Skeletal muscle tissue (tissue), 4 donors: ENCODE results near the gene POM121C. TPM values are rescaled to one million over a fixed set of nuclear protein-coding genes. Genes with fewer than 3 reads are reported as not detected.
"Not testable (repeated sequence)": the region's sequence is repeated elsewhere in the genome, so short reads cannot be mapped to it uniquely, and the experiment has no call there.

Experiments
- H3K27ac ChIP-seq: one replicate; pipeline ENCODE4 v1.7.0; 2013; ENCODE audit warnings: mild to moderate bottlenecking, low read depth, low read length, inconsistent platforms
- H3K27me3 ChIP-seq, 3 donors: one replicate each; pipeline ENCODE4 v1.7.0; 2013; ENCODE audit warnings: low read length in 3 of 3; ENCODE audit not compliant: control insufficient read depth in 3 of 3, insufficient read depth in 3 of 3
- H3K36me3 ChIP-seq, 3 donors: one replicate each; pipeline ENCODE4 v1.7.0; 2013; ENCODE audit warnings: low read length in 3 of 3; ENCODE audit not compliant: control insufficient read depth in 3 of 3, insufficient read depth in 3 of 3
- H3K4me1 ChIP-seq, 3 donors: one replicate each; pipeline ENCODE4 v1.7.0; 2013; ENCODE audit warnings: low read length in 3 of 3, mild to moderate bottlenecking in 3 of 3; ENCODE audit not compliant: control insufficient read depth in 3 of 3, insufficient read depth in 3 of 3
- H3K4me3 ChIP-seq, 3 donors: one replicate each; pipeline ENCODE4 v1.7.0; 2013; ENCODE audit warnings: low read length in 3 of 3
- H3K9ac ChIP-seq, 3 donors: one replicate each; pipeline ENCODE4 v1.7.0; 2013; ENCODE audit warnings: low read length in 3 of 3, mild to moderate bottlenecking in 3 of 3, moderate library complexity in 2 of 3, low read depth in 1 of 3
- H3K9me3 ChIP-seq, 3 donors: one replicate each; pipeline ENCODE4 v1.7.0; 2013; ENCODE audit warnings: low read length in 3 of 3; ENCODE audit not compliant: control insufficient read depth in 3 of 3
- total RNA-seq: library from RNA; depleted of rRNA; stranded (reverse); fragments of >200 nt; gene quantifications from one replicate; pipeline ENCODE4 v1.2.3, GENCODE V29; 2014
- donor health status: Osteomylitis.

The POM121C gene
- 9.4 TPM for total RNA-seq

DNA sequence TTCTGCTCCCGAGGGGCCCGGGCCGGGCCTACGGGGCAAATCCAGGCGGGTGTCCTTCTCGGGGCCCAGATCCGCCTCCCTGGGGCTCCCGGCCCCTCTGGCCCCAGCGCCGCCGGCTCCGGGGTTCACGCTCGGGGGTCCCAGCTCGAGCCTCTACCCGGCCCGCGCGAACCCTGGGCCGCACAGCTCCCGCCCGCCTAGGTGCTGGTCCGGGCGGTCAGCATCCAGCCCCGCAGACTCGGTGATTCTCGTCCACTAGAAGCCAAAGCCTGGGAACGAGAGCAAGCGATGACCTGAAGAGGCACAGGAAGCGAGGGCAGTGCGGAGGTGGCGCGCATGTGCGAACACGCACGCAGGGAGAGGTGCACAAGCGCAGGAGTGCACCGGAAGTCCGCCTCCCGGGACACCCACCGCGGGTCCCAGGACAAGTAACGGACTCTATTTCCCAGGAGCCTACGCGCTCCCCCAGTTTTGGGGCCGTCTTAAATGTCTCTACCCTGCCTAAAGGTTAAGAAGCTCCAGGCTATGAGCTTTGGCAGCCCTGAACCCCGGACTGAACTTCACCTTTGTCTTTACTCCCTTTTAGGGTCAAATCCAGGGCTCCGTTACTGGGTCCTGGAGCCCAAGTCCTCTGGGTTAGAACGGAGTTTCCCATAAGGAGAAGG is at the start of gene POM121C:
POM121C (minus strand) TSS at position 321 of the 665 bp plus-strand sequence. CDS start 44,803 bp downstream, outside the sequence.
- H3K9ac ChIP-seq, result peak within 1 kb of the TSS; percentile 72 to 90 (median 83)
- not testable (repeated sequence) for H3K4me1 ChIP-seq, H3K9me3 ChIP-seq, H3K27me3 ChIP-seq, H3K36me3 ChIP-seq
- H3K27ac ChIP-seq, result peak within 1 kb of the TSS; percentile 89
- peak within 1 kb of the TSS; percentile 76 to 80 (median 78) for H3K4me3 ChIP-seq

DNA sequence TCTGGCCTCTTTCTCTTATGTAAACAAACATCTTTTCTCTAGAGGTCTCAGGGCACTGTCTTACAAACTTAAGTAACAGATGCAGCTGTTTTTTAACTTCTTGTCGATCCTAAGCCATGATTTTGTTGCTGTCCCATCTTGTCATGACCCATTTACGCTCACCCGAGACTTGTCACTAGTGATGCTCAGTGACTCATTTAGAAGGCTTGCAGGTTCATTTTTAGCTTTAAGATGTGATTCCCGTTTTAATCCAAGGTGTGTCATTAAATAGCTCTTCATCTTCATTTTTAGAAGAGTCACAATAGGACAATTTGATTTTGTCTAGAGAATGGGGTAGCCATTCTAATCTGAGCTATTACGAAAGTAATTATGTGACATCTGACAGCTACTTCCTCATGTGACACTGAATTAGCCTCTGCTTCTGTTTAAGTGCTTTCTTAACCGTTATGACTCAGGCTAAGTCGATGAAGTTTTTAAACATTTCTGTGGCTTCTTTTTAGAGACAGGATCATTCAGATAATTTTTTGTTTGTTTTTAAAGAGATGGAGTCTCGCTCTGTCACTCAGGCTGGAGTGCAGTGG is 48.7 kb upstream of the POM121C start:
- Histone ChIP-seq H3K36me3 (peaks cover 11 to 30% (median 14%) of the 10 kb centered on the region in 3 donors), H3K4me3 (no peak overlapping the region), H3K27me3 (no peaks in the 10 kb centered on the region), H3K4me1 (peaks cover 2 to 8% (median 5%) of the 10 kb centered on the region in 3 donors), H3K9me3 (no peaks in the 10 kb centered on the region), H3K9ac (no peak overlapping the region), H3K27ac (no peak overlapping the region)

- Histone ChIP-seq H3K9ac (no peak overlapping the region), H3K27me3 (no peaks in the 10 kb centered on the region), H3K4me3 (no peak overlapping the region), H3K4me1 (peaks cover 2 to 8% (median 5%) of the 10 kb centered on the region in 3 donors), H3K36me3 (peaks cover 10 to 24% (median 11%) of the 10 kb centered on the region in 3 donors), H3K9me3 (no peaks in the 10 kb centered on the region), H3K27ac (no peak overlapping the region)
Observed at GRCh38 chr7:75533926-75534325, 47.8 kb upstream of the POM121C start.

DNA sequence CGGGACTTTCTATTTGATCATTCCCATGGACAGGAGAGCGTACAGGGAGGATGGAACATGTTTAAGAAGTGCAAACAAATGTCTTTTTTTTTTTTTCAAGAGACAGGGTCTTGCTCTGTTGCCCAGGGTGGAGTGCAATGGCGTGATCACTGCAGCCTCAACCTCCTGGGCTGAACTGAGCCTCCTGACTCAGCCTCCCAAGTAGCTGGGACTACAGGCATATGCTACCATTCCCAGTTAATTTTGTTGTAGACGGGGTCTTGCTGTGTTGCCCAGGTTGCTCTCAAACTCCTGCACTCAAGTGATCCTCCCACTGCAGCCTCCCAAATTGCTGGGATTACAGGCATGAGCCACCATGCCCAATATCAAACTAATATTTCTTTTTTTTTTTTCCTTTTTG is 46.5 kb upstream of the POM121C start:
- Histone ChIP-seq H3K4me3 (no peak overlapping the region), H3K4me1 (peaks cover 2 to 10% (median 5%) of the 10 kb centered on the region in 3 donors), H3K27me3 (no peaks in the 10 kb centered on the region), H3K27ac (no peak overlapping the region), H3K9ac (no peak overlapping the region), H3K36me3 (peaks cover 5 to 15% (median 8%) of the 10 kb centered on the region in 3 donors), H3K9me3 (no peaks in the 10 kb centered on the region)

- peak overlapping the region; percentile 63 for H3K27ac ChIP-seq
Observed at GRCh38 chr7:75531359-75531821, 45.3 kb upstream of the POM121C start.

GRCh38 chr7:75527224-75527722 is 41.2 kb upstream of the POM121C start:
- H3K27me3 ChIP-seq, H3K9me3 ChIP-seq: not testable (repeated sequence)
- Histone ChIP-seq H3K9ac (peak overlapping the region; percentile 79 to 89 (median 87)), H3K4me1 (peaks cover 15 to 24% (median 22%) of the 10 kb centered on the region in 3 donors), H3K36me3 (peaks cover 6 to 14% (median 10%) of the 10 kb centered on the region in 3 donors), H3K4me3 (peak overlapping the region; percentile 87 to 88 (median 87)), H3K27ac (peak overlapping the region; percentile 83)

More at GRCh38 chr7:75531359-75531821, 45.3 kb upstream of the POM121C start:
- Histone ChIP-seq H3K4me3 (peak overlapping the region in 1 of 3 donors; percentile 29), H3K36me3 (peaks cover 0 to 5% (median 0%) of the 10 kb centered on the region in 3 donors), H3K9me3 (no peaks in the 10 kb centered on the region), H3K27me3 (no peaks in the 10 kb centered on the region), H3K4me1 (peaks cover 10 to 20% (median 14%) of the 10 kb centered on the region in 3 donors), H3K9ac (peak overlapping the region in 1 of 3 donors; percentile 54)

DNA sequence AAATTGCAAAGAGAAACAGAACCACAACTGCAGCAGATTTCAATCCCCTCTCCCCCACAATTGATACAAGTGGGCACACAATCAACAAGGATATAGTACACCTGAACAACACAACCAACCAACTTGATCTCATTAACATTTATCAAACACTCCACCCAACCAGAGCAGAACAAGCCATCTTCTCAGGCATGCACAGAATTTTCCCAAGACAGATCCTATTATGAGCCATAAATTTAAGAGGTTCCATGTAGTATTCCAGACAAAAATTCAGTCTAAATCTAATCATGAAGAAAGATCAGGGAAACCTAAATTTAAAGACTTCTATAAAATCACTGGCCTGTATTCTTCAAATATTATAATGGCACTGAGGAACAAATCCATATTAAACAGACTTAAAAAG is 35.6 kb upstream of the POM121C start:
- H3K4me3 ChIP-seq, H3K9ac ChIP-seq, H3K27me3 ChIP-seq, H3K27ac ChIP-seq, H3K9me3 ChIP-seq: not testable (repeated sequence)
- Histone ChIP-seq H3K4me1 (peaks cover 8 to 11% (median 9%) of the 10 kb centered on the region in 3 donors), H3K36me3 (peaks cover 6 to 14% (median 10%) of the 10 kb centered on the region in 3 donors)

GRCh38 chr7:75518842-75519241 is 32.7 kb upstream of the POM121C start:
- not testable (repeated sequence) for H3K9me3 ChIP-seq, H3K27me3 ChIP-seq, H3K36me3 ChIP-seq, H3K27ac ChIP-seq, H3K9ac ChIP-seq, H3K4me1 ChIP-seq, H3K4me3 ChIP-seq

- H3K36me3 ChIP-seq, H3K27ac ChIP-seq, H3K9me3 ChIP-seq, H3K4me1 ChIP-seq, H3K9ac ChIP-seq, H3K27me3 ChIP-seq, H3K4me3 ChIP-seq: not testable (repeated sequence)
Observed at GRCh38 chr7:75509033-75509432, 22.9 kb upstream of the POM121C start.

DNA sequence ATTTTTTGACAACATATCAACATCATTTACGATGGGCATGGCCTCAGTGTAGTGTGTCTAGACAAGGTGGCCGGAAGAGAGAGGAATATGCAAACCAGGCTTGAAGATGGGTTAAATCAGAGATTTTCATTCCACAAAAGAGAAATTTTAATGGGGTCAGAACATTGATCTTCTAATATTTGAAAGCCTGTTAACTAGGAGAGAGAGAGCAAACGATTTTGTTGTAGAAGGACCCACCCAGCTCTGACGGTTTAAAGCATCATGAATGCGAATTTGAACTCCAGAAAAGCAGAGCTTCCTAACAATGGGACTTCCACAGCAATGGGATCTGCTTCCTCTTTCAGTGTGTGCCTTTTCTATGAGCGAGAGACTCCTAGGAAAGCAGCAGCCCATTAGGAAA is 5.9 kb upstream of the POM121C start, which contains the start of gene SPDYE5:
SPDYE5 (plus strand) TSS at position 301 of the 400 bp plus-strand sequence. CDS start 1,728 bp downstream, outside the sequence.
- H3K36me3 ChIP-seq, H3K9me3 ChIP-seq, H3K4me3 ChIP-seq, H3K4me1 ChIP-seq, H3K9ac ChIP-seq, H3K27me3 ChIP-seq, H3K27ac ChIP-seq: not testable (repeated sequence)
